HepG2 (cell line): Measurements from ENCODE around the gene LOC128125822.
A peak's percentile ranks its signal among the peaks of the same experiment; 100 is the strongest.

Experiments used
- ATAC-seq: fragments of 200-7000 bp; cut with Tn5 transposase; 3 replicates; pipeline ENCODE4 v1.9.1; 2020; ENCODE audit warnings: mild to moderate bottlenecking, moderate library complexity
- BruUV-seq: library from RNA; stranded (reverse); fragments of 400-500 nt; replicated peaks from 2 replicates; lab custom pipeline; 2021; lab: Mats Ljungman, UMichigan
- CTCF ChIA-PET: fragments of 300-600 bp; formaldehyde crosslinking; extraction: SDS; loops from one replicate; lab custom pipeline; 2021; ENCODE audit warnings: low total read pairs, inconsistent platforms, low intra/inter-chr PET ratio; lab: Yijun Ruan, JAX
- POLR2A ChIA-PET: fragments of 350-600 bp; sonication (Branson Sonifier 250); formaldehyde crosslinking; loops from one replicate; lab custom pipeline; 2020; ENCODE audit warnings: antibody characterized with exemption, inconsistent platforms; lab: Yijun Ruan, JAX
- DNase-seq: peaks from one replicate; pipeline ENCODE4 v3.0.0-alpha.2; 2015; ENCODE audit warnings: low spot score
- FAIRE-seq: peaks from 3 replicates; lab custom pipeline; 2011; peaks lifted over from hg19 to GRCh38; lab: Jason Lieb, UNC
- H2AFZ ChIP-seq: one replicate; pipeline ENCODE4 v1.6.1; 2011; ENCODE audit warnings: low read length, inconsistent platforms
- H3K27ac ChIP-seq: fragments of 300-600 bp; 3 replicates; pipeline ENCODE4 v1.8.0; 2011; ENCODE audit warnings: mixed run types, mild to moderate bottlenecking, mixed read lengths, low read length, inconsistent platforms; ENCODE audit not compliant: insufficient read depth; ENCODE audit errors: extremely low read length
- H3K27me3 ChIP-seq, 2 experiments: fragments of 200-600 bp in 1 of 2; 2 replicates in 1 of 2; 3 replicates in 1 of 2; pipeline versions ENCODE4 v1.6.0 to v1.8.0; 2011; ENCODE audit warnings: low read length in 2 of 2, mild to moderate bottlenecking in 2 of 2, moderate library complexity in 2 of 2, inconsistent platforms in 1 of 2; ENCODE audit not compliant: insufficient read depth in 2 of 2, control insufficient read depth in 1 of 2
- H3K36me3 ChIP-seq, 2 experiments: fragments of 200-600 bp in 1 of 2; replicated peaks in 1 of 2; 2 replicates in 1 of 2; 3 replicates in 1 of 2; pipeline versions ENCODE4 v1.5.1 to v1.8.0; 2011; ENCODE audit warnings: low read length in 2 of 2, inconsistent platforms in 1 of 2; ENCODE audit not compliant: insufficient read depth in 2 of 2, control insufficient read depth in 1 of 2
- H3K4me1 ChIP-seq: 2 replicates; pipeline ENCODE4 v1.5.1; 2012; ENCODE audit warnings: low read length, inconsistent platforms; ENCODE audit not compliant: insufficient read depth
- H3K4me2 ChIP-seq: 2 replicates; pipeline ENCODE4 v1.6.0; 2011; ENCODE audit warnings: low read depth, low read length, inconsistent platforms
- H3K4me3 ChIP-seq, 3 experiments: fragments of 200-600 bp in 1 of 3; sonication (generic), shearing (Covaris generic) in 1 of 3; replicated peaks in 1 of 3; 2 replicates each; pipeline ENCODE4 v1.5.1; 2011 to 2016; ENCODE audit warnings: low read length in 3 of 3, inconsistent platforms in 2 of 3, low read depth in 2 of 3, mild to moderate bottlenecking in 2 of 3, control low read depth in 1 of 3, mixed read lengths in 1 of 3; ENCODE audit not compliant: insufficient read depth in 1 of 3
- H3K79me2 ChIP-seq: one replicate; pipeline ENCODE4 v1.6.1; 2011; ENCODE audit warnings: low read length, inconsistent platforms; ENCODE audit not compliant: insufficient read depth
- H3K9ac ChIP-seq: 2 replicates; pipeline ENCODE4 v1.6.0; 2011; ENCODE audit warnings: mild to moderate bottlenecking, low read depth, low read length, inconsistent platforms; ENCODE audit not compliant: insufficient read depth
- H3K9me3 ChIP-seq: 2 replicates; pipeline ENCODE4 v1.5.1; 2012; ENCODE audit warnings: mild to moderate bottlenecking, low read length
- H4K20me1 ChIP-seq: 2 replicates; pipeline ENCODE4 v1.6.0; 2011; ENCODE audit warnings: inconsistent platforms, mild to moderate bottlenecking, low read length, moderate library complexity; ENCODE audit not compliant: insufficient read depth
- EED ChIP-seq: sonication (generic); formaldehyde crosslinking; IDR thresholded peaks from 2 replicates; pipeline ENCODE4 v1.5.0; 2020; ENCODE audit warnings: mild to moderate bottlenecking, missing genetic modification reagents
- FOXA3 ChIP-seq: IDR thresholded peaks from 2 replicates; pipeline ENCODE4 v1.6.1; 2016; ENCODE audit warnings: missing genetic modification reagents, missing compliant biosample characterization
- GZF1 ChIP-seq: sonication (generic); formaldehyde crosslinking; IDR thresholded peaks from 2 replicates; pipeline ENCODE4 v1.5.1; 2020; ENCODE audit warnings: mild to moderate bottlenecking, missing genetic modification reagents
- HNF4A ChIP-seq: sonication (generic); formaldehyde crosslinking; IDR thresholded peaks from 2 replicates; pipeline ENCODE4 v1.4.0; 2020; ENCODE audit warnings: missing genetic modification reagents
- NCOA1 ChIP-seq: sonication (generic); formaldehyde crosslinking; IDR thresholded peaks from 2 replicates; pipeline ENCODE4 v1.9.0; 2021; ENCODE audit warnings: missing genetic modification reagents
- NFYC ChIP-seq: IDR thresholded peaks from 2 replicates; pipeline ENCODE4 v1.6.1; 2016; ENCODE audit warnings: missing genetic modification reagents, missing compliant biosample characterization
- RXRB ChIP-seq: IDR thresholded peaks from 2 replicates; pipeline ENCODE4 v1.6.1; 2016; ENCODE audit warnings: borderline replicate concordance, missing genetic modification reagents, missing compliant biosample characterization
- SMARCE1 ChIP-seq: fragments of 450-650 bp; IDR thresholded peaks from 2 replicates; pipeline ENCODE4 v1.6.1; 2017; ENCODE audit warnings: borderline replicate concordance
- SSRP1 ChIP-seq: IDR thresholded peaks from 2 replicates; pipeline ENCODE4 v1.6.1; 2016; ENCODE audit warnings: control low read depth
- TP53 ChIP-seq: sonication (generic); formaldehyde crosslinking; conservative IDR thresholded peaks from 2 replicates; pipeline ENCODE4 v1.4.0; 2020; ENCODE audit warnings: missing genetic modification reagents
- ZBTB14 ChIP-seq: sonication (generic); formaldehyde crosslinking; IDR thresholded peaks from 2 replicates; pipeline ENCODE4 v1.4.0; 2020; ENCODE audit warnings: missing genetic modification reagents
- ZNF180 ChIP-seq: sonication (generic); formaldehyde crosslinking; IDR thresholded peaks from 2 replicates; pipeline ENCODE4 v1.4.0; 2020; ENCODE audit warnings: low read depth, missing genetic modification reagents, borderline replicate concordance
- ZNF263 ChIP-seq: sonication (generic); formaldehyde crosslinking; IDR thresholded peaks from 2 replicates; pipeline ENCODE4 v1.4.0; 2020; ENCODE audit warnings: missing genetic modification reagents
- ZNF564 ChIP-seq: sonication (generic); formaldehyde crosslinking; IDR thresholded peaks from 2 replicates; pipeline ENCODE4 v1.8.1; 2023; ENCODE audit warnings: mild to moderate bottlenecking, missing genetic modification reagents
- ZNF605 ChIP-seq: sonication (generic); formaldehyde crosslinking; IDR thresholded peaks from 2 replicates; pipeline ENCODE4 v1.8.0; 2022; ENCODE audit warnings: mild to moderate bottlenecking, missing genetic modification reagents
- ZNF703 ChIP-seq: sonication (generic); formaldehyde crosslinking; IDR thresholded peaks from 2 replicates; pipeline ENCODE4 v1.5.1; 2020; ENCODE audit warnings: missing genetic modification reagents, mild to moderate bottlenecking, moderate library complexity, borderline replicate concordance
- WGBS: methylation state at CpG from one replicate; pipeline ENCODE4 v1.1.6; 2017; ENCODE audit warnings: low lambda C conversion rate; 5-methylcytosine and 5-hydroxymethylcytosine counted together
- in situ Hi-C: cut with HindIII; loops from 2 replicates; pipeline ENCODE4 v1.10.0; 2017; ENCODE audit warnings: low pct_unique_long_range_greater_than_20kb; ENCODE audit not compliant: extremely low pct_ligation_motif_present
- intact Hi-C: fragments of 100-400 bp; cut with micrococcal nuclease; formaldehyde crosslinking; loops from one replicate; pipeline ENCODE4 v1.10.0; 2022; ENCODE audit not compliant: unreplicated experiment
- TF ChIP-seq, protein P1 (sequence below): sonication (generic); formaldehyde crosslinking; IDR thresholded peaks from 2 replicates; pipeline ENCODE4 v1.5.0; 2020; ENCODE audit warnings: mild to moderate bottlenecking, missing genetic modification reagents
- TF ChIP-seq, protein P2 (sequence below): IDR thresholded peaks from 2 replicates; pipeline ENCODE4 v1.6.1; 2016; ENCODE audit warnings: missing biosample characterization, missing genetic modification reagents, low read depth
- TF ChIP-seq, protein P3 (sequence below): fragments of 450-650 bp; IDR thresholded peaks from 2 replicates; pipeline ENCODE4 v1.6.1; 2017

LOC128125822 gene

GRCh38 chr6:63565058-63565726, 7.1 kb upstream of the LOC128125822 start:
- H3K9ac ChIP-seq = peak overlapping the region; percentile 74
- H3K4me2 ChIP-seq = peak overlapping the region; percentile 74
- no peaks in the 10 kb centered on the region for H3K27me3 ChIP-seq
- no peaks in the 10 kb centered on the region; a peak in 2 of 5 replicates for H3K36me3 ChIP-seq
- peak; percentile 98 for DNase-seq
- peaks cover 98% of the 10 kb centered on the region for H3K4me1 ChIP-seq
- H3K4me3 ChIP-seq = peak overlapping the region; percentile 24 to 63 (median 42)
- in situ Hi-C loops (no loop called here), intact Hi-C loops (loop anchor here (2.0 kb wide), 3 partner anchors 14 to 212 kb away; no protein-coding TSS in a partner anchor)
- ChIA-PET POLR2A (interaction anchor here (0.7 to 3.4 kb wide), 24 partner anchors 8 to 241 kb away, joined by 3 to 32 read pairs (median 4); no protein-coding TSS in a partner anchor), CTCF (no interaction called here)
- ATAC-seq = peak; percentile 83
- H2AFZ ChIP-seq = no peak overlapping the region
- peak overlapping the region; percentile 83 for H3K27ac ChIP-seq
- 55% methylated on average over 4 of the region's 4 CpGs for WGBS
- FAIRE-seq = peak; percentile 56
- BruUV-seq = TSS peak; percentile 60
- no peaks in the 10 kb centered on the region for H4K20me1 ChIP-seq
- H3K9me3 ChIP-seq = no peaks in the 10 kb centered on the region
- H3K79me2 ChIP-seq = peaks cover 89% of the 10 kb centered on the region
- TF ChIP-seq ZNF180 (CRISPR knock-in tag) = no peak
- TF ChIP-seq, protein P1, sequence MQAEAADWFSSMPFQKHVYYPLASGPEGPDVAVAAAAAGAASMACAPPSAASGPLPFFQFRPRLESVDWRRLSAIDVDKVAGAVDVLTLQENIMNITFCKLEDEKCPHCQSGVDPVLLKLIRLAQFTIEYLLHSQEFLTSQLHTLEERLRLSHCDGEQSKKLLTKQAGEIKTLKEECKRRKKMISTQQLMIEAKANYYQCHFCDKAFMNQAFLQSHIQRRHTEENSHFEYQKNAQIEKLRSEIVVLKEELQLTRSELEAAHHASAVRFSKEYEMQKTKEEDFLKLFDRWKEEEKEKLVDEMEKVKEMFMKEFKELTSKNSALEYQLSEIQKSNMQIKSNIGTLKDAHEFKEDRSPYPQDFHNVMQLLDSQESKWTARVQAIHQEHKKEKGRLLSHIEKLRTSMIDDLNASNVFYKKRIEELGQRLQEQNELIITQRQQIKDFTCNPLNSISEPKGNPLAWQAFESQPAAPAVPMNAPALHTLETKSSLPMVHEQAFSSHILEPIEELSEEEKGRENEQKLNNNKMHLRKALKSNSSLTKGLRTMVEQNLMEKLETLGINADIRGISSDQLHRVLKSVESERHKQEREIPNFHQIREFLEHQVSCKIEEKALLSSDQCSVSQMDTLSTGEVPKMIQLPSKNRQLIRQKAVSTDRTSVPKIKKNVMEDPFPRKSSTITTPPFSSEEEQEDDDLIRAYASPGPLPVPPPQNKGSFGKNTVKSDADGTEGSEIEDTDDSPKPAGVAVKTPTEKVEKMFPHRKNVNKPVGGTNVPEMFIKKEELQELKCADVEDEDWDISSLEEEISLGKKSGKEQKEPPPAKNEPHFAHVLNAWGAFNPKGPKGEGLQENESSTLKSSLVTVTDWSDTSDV = no peak
- no peak for TF ChIP-seq SSRP1 (CRISPR knock-in tag)
- TF ChIP-seq, protein P2, sequence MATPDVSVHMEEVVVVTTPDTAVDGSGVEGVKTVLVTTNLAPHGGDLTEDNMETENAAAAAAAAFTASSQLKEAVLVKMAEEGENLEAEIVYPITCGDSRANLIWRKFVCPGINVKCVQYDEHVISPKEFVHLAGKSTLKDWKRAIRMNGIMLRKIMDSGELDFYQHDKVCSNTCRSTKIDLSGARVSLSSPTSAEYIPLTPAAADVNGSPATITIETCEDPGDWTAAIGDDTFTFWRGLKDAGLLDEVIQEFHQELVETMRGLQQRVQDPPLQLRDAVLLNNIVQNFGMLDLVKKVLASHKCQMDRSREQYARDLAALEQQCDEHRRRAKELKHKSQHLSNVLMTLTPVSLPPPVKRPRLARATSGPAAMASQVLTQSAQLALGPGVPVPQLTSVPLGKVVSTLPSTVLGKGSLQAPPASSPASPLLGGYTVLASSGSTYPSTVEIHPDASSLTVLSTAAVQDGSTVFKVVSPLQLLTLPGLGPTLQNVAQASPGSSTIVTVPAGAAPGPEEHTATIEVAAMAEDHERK (CRISPR knock-in tag) = no peak
- TF ChIP-seq ZNF605 (CRISPR knock-in tag) = no peak
- TF ChIP-seq, protein P3, sequence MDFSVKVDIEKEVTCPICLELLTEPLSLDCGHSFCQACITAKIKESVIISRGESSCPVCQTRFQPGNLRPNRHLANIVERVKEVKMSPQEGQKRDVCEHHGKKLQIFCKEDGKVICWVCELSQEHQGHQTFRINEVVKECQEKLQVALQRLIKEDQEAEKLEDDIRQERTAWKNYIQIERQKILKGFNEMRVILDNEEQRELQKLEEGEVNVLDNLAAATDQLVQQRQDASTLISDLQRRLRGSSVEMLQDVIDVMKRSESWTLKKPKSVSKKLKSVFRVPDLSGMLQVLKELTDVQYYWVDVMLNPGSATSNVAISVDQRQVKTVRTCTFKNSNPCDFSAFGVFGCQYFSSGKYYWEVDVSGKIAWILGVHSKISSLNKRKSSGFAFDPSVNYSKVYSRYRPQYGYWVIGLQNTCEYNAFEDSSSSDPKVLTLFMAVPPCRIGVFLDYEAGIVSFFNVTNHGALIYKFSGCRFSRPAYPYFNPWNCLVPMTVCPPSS = no peak
- peak; percentile 85; the same call in 1 of the 2 replicates for TF ChIP-seq RXRB (CRISPR knock-in tag)
- peak; percentile 90; the same call in 1 of the 2 replicates for TF ChIP-seq TP53 (CRISPR knock-in tag)
- TF ChIP-seq SMARCE1 = peak; percentile 70; the same call in 1 of the 2 replicates
- TF ChIP-seq GZF1 (CRISPR knock-in tag) = no peak
- TF ChIP-seq ZNF263 (CRISPR knock-in tag) = 0 out of 2 replicates have a peak, but pooled peaks have one; percentile 41
- TF ChIP-seq NCOA1 = no peak
- TF ChIP-seq ZBTB14 = no peak
- peak; percentile 99 for TF ChIP-seq HNF4A (CRISPR knock-in tag)
- no peak for TF ChIP-seq NFYC (CRISPR knock-in tag)
- no peak for TF ChIP-seq EED (CRISPR knock-in tag)
- peak; percentile 87 for TF ChIP-seq FOXA3
- TF ChIP-seq ZNF703 = no peak
- TF ChIP-seq ZNF564 = no peak
